GM18873 (cell line): ENCODE results near the gene PEAK1.

Experiments used
- ATAC-seq: cut with Tn5 transposase; IDR thresholded peaks from one replicate; pipeline ENCODE4 v1.9.1; 2021; ENCODE audit warnings: mild to moderate bottlenecking, moderate library complexity, moderate number of reproducible peaks; ENCODE audit not compliant: unreplicated experiment, low FRiP score

PEAK1 gene, protein sequence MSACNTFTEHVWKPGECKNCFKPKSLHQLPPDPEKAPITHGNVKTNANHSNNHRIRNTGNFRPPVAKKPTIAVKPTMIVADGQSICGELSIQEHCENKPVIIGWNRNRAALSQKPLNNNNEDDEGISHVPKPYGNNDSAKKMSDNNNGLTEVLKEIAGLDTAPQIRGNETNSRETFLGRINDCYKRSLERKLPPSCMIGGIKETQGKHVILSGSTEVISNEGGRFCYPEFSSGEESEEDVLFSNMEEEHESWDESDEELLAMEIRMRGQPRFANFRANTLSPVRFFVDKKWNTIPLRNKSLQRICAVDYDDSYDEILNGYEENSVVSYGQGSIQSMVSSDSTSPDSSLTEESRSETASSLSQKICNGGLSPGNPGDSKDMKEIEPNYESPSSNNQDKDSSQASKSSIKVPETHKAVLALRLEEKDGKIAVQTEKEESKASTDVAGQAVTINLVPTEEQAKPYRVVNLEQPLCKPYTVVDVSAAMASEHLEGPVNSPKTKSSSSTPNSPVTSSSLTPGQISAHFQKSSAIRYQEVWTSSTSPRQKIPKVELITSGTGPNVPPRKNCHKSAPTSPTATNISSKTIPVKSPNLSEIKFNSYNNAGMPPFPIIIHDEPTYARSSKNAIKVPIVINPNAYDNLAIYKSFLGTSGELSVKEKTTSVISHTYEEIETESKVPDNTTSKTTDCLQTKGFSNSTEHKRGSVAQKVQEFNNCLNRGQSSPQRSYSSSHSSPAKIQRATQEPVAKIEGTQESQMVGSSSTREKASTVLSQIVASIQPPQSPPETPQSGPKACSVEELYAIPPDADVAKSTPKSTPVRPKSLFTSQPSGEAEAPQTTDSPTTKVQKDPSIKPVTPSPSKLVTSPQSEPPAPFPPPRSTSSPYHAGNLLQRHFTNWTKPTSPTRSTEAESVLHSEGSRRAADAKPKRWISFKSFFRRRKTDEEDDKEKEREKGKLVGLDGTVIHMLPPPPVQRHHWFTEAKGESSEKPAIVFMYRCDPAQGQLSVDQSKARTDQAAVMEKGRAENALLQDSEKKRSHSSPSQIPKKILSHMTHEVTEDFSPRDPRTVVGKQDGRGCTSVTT (N-terminal part only)

DNA sequence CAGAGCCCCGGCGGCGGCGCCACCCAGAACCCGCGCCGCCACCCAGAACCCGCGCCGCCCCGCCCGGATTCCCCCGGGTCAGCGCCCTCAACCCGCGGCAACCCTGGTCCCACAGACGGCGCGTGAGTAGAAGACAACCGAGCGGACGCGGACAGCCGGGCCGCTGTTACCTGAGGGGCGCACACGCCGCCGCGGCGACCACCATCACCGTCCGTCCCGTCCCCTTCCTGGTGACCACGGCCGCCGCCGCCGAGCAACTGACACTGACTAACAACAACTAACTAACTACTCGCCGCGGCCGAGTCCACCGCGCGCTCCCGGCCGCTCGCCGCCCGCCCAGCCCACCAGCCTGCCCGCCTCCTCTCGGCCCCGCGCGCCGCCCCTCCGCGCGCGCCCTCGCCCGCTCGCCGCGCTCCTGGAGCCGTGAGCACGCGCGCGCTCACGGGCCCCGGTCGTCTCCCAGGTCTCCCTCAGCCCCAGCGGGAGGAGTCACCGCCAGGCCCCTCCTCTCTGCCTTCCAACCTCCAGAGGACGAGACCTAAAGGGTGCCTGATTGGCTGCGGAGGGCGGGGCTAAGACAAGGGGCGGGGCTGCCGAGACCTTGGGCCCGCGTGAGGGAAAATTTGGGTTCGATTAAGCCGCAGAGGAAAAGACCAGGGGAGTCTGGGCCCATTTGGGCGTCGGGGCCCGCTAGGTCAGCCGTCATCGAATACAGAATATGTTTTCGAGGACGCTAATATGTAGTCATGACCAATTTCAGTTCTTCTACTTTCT lies at the start of gene PEAK1:
Gene PEAK1 (minus strand): TSS at position 269 of the 774 bp plus-strand sequence. CDS start 238,178 bp downstream, outside the sequence.
- ATAC-seq = peak; percentile 75

DNA sequence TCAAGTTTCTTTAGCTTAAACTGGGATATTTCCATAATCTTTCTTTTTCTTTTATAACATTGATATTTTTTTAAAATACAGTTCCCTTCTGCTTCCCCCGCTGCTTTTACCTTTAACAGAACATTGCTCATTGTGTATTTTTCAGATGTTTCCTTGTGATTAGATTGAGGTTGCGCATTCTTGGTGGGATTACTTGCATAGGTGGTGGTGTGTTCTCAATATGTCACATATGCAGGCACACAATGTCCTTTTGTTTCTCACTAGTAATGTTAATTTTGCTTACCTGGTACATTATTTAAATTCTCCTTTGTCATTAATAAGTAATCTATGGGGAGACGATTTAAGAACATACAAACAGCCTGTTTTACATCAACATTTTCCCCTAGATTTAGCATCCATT lies 49.0 kb upstream of the PEAK1 start:
- no peak for ATAC-seq

DNA sequence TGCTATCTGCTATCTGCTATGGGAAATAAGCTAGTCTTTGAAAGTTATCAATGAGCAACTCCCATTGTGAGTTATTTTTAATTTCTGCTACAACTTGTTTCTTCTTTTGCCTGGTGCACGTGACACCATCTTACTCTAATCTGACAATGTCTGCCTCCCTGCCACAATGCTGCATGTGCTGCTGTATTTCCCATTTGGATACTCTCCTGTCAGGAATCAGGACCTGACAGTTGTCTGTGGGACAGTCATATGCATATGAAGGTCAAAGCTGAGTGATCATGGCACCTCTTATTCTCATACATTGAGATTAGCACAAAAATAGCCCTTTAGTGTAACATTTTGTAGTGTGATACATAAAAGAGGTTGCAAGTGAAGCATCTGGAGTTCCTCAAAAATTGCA lies 46.6 kb upstream of the PEAK1 start:
- no peak for ATAC-seq

DNA sequence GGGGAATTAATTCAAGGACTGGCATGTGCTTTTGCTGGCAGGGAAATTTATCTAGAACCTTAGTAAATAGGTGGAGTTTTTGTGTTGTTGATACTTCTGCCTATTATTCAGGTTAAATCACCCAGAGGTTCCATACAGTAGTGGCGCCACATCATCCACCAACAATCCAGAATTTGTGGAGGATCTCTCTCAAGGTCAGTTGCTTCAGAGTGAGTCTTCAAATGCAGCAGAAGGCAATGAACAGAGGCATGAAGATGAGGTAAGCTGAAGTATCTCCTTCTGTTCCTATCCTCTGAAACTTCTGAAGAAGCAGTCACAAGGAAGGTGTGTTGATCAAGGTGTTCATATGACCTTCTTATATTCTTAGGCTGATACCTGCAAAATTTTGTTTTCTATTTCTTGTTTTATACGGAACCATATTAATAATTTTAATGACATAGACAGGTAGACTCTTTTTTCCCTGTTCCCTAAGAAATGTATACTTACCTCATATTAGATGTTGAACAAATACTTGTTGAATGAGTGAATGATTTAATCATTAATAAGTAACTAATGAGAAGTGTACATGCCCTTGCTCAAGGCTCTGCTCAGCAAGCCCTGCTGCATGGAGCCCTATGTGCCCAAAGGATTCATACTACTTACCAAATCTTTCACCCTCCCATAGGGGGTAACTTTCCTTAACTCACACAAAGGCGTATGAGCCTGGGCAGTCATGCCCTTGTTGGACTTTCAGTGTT lies 44.4 kb upstream of the PEAK1 start:
- ATAC-seq = no peak

DNA sequence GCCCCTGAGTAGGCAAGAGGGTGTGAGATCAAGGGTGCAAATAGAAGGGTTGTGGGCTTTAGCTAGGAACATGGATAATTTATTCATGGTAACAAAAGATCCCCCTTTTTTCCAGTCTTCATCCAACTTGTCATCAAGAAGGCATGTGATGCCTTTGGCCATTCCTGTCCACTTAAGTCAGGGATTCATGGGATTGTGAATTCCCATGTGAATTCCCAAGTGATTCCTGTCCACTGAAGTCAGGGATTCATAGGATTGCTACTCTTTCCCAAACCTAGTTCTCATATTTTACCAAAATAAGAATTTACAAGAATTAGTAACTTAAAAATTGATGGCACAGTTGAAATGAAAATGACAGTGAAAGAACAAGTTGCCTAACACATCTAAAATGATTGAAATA lies 41.6 kb upstream of the PEAK1 start:
- ATAC-seq = no peak

DNA sequence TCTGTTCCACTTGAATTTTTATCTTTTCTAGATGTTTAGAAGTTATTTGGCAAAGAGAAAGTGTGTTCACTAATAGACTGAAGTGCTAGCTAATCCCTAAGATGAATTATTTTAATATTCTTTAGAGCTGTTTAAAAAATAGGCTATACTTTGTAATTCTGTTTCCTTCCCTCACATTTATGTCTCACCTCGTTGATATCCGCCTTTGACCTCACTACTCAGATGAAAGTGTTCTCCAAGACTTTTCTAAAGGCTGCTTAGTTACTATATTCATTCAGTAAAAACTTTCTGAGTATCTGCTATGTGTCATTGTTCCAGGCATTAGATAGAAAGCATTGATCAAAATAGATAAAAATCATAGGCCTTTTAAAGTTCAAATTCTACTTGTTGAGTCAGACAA lies 39.1 kb upstream of the PEAK1 start:
- ATAC-seq = no peak

DNA sequence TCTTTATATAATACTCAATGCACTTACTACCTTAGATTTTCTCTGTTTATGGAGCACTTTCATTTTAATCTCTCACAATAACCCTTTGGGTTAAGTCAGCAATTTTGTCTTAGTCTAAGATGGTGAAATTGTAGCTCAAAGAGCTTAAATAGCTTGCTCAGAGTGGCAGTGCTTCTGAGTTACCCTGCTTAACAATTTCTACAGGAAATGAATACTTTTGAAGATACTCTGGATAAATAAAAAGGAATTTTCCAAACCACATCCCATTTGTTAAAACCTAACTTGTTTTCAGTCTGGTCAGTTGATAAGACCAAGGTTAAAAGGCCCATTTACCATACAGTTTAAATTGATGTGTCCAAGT lies 38.0 kb upstream of the PEAK1 start:
- no peak for ATAC-seq

DNA sequence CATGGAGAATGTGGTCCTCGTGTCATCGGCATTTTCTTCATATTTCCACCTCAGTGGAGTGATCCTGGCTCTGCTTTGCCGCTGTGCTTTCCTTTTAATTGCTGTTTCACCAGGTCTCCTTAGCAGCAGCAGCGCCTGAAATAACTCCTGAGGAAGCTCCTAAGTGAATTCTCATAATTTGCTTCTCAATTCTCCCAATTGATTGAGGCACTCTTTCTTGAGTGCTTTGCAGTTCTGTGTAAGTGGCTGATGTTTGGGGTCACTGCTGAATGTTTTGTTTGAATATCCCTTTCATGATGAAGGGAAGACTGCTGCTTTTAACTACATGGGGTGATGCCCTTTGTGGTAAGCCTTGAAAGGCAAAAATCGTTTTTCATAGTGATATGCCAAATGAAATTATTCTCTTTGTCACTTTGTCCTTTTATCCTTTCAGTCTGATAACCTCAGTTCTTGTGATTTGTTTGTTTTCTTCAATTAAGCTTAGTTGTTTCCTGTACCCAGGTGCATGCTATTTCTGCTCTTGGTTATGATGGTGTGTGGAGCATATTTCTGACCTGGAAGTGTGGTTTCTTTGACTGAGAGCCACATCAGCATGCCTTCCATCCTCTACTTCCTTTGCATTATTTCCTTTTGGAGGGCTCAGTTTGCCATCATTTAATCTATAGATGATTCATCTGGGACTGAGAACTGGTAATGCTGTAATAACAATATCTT lies 37.4 kb upstream of the PEAK1 start:
- no peak for ATAC-seq

DNA sequence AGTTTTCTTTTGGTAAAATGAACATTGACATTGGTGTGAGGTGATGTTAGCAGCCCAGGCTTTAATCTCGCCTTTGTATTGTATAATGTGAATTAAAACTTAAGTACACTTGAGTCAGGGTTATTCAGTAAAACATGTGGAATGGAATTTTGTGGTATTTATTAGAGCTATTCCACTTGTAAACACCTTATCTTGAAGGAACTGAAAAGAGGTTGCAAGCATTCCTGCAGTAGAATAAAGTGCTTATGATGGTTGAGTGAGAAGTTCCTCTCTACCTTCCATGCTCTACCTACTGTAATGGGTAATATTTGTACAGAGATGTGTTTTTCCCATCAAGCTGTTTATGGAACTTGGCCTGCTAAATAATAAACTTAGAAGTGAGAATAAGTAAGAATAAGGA lies 36.8 kb upstream of the PEAK1 start:
- ATAC-seq = no peak

DNA sequence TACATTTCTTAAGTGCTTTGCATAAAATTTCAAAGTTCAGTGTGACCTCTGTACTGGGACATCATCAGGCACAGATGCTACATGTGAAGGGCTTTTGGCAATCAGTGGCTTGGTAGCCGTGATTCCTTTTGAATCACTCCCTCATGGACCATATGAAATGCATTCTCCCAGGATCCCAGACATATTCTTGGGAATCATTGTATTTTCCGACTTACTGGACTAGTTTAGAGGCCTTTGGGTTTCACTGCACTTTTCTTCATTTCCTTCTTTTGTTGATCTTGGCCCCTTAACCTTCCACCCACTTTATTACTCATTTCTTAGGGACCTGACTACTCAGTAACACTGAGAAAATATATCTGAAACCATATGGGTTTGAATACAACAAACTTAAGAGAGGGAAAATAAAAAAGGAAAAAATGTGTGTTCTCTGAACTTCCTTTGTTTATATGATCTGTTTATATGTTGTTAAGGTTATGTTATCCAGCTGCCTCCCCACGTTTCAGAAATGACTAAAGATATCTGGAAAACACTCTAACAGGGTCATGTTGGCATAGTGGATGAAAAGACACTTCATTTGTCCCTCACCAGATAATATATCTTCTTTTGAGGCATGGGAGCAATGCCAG lies 35.9 kb upstream of the PEAK1 start:
- no peak for ATAC-seq

DNA sequence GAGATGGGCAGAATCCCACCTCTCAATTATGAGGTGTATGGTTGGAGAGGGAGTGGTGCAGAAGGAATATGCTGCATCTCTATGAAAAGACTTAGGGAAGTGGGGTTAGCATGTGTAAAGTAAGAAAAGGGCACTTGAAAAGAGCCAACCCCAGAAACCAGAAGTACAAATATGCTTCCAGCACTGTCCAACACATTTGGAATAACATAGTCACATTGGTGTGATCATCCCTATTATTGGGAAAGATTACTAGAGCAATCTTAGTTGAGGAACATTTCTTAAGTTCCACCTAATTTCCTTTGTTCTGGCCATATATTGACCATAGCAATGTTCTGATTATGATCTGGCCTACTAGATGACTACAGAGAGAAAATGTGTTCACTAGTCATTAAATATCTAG lies 35.0 kb upstream of the PEAK1 start:
- no peak for ATAC-seq

DNA sequence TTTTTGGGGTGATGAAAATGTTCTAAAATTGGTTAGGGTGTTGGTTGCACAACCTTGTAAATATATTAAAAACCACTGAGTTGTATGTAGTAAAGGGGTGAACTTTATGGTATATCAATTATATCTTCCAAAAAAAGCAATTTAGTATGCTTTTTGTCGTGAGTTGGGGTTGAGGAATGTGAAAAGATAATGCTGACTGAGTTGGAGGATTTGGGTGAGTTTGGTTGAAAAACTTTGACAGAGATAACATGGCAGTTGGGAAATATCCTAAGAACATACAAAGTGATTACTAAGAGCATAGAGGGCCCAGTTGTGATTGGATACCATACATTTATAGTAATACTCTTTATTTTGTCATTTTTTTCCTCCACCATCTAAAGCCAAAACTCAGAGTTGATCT lies 34.4 kb upstream of the PEAK1 start:
- ATAC-seq = no peak

DNA sequence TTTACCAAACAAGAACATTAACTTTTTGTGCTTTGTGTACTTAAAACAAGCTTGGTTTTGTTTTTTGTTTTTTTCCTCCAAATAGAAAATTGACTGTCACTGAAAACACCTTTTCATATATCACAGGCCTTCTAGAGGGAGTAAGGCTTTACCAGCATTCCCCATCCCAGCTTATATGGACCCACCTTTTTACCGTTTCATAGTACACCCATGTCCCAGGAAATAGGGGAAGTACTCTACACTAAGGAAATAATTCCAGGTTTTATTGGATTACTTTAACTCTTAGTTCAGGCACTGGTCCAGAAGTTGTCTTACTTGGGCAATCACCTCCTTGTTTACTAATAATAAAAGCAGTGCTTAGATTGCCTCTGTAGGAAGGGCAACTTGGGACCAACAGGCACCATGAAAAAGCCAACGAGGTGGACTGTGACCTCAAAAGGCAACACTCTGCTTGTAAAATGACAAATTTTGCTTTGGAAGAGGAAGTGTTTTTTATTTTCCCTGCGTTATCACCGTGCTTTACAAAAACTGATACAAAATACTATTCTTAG lies 27.0 kb upstream of the PEAK1 start:
- no peak for ATAC-seq

DNA sequence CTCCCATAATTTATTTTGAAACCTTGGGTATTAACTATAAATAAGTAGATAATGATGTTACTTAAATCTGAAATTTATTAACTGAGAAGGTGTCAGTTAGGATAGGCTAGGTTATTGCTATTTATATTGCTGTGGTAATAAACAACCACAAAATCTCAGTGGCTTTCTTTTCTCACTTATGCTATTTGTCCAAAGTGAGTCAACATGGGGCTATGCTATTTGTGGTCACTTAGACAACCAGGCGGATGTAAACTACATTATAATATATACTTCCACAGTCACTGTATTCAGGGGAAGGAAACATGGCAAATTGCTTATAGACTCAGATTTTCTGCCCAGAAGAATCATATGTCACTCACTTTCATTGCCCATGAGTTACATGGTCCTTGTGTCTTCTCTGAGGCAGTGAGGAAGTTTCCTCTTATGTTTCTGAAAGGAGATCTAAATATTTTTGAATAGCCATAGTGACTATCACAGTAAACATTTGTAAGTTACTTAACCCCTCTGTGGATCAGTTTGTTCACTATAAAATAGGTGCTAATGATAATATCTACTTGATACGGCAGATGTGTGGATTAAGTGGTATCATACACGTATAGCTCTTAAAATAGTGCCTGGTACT lies 20.6 kb upstream of the PEAK1 start:
- no peak for ATAC-seq

DNA sequence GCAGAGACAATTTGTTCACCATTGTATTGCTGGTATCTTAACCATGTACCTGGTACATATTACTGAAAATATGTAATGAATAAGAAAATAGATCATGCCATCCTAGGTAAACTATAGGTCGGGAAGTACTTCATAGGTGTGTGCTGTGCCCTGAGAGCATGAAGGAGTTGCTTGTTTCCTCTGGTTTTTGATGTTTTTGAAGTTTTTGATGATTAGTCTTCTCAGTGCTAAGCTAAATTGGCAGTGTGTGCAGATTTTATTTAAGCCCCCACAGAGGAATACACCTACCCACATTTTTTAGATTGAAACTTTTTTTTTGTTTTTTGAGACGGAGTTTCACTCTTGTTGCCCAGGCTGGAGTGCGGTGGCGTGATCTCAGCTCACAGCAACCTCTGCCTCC lies 17.4 kb upstream of the PEAK1 start:
- no peak for ATAC-seq

DNA sequence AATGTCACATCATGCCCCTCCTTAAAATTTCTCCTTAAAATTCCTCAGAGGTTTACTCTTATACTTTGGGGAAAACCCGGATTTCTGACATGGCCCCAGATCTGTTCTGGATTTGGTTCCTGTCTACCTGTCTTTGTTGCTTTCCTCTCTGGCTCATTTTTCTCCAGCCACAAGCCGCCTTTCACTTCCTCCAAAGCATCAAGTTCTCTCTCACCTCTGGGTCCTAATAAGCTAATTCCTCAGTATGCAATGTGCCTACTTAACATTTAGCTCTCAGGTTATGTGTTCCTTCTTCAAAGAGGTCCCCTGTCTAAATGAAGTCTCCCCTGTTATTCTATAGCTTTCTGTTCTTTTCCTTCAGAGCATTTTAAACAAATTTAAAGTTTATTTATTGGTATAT lies 16.9 kb upstream of the PEAK1 start:
- ATAC-seq = no peak

DNA sequence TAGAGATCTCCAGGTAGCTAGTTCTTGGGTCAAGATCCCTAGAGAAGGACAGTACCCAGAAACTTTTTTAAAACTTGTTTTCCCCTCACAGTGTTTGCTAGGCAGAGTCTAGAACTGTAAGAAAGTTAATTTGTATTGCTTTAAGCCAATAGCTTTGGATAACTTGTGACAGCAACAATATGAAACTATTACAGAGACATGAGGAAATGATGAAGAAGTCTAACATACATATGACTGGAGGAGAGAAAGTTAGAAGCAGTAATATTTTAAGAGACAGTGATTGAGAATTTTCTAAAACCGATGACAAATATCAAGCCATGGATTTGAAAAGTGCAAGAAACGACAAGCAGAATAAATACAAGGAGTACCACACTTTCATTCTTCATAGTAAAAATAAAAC lies 10.7 kb upstream of the PEAK1 start:
- no peak for ATAC-seq

DNA sequence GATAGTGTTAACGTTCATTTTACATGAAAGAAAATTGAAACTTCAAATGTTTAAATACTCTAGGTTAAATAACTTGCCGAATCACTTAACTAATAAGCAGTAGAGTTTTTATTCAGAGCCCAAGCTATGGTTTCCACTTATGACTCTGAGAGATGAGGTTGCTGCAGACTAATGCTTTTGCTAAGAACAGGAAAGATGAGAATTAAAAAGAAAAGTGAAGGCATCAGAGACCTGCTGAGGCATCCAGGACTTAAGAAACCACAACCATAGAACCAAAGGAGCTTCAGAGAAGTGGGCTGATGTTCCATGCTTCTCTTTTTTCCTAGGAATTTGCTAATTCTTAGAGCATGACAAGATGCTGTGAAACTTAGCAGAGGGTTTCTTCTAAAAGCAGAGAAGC lies 10.3 kb upstream of the PEAK1 start:
- ATAC-seq = no peak
